ENCODE results near the gene CD164. TPM values are rescaled to one million over a fixed set of nuclear protein-coding genes. Genes with fewer than 3 reads are reported as not detected.
"Not testable (repeated sequence)": the region's sequence is repeated elsewhere in the genome, so short reads cannot be mapped to it uniquely, and the experiment has no call there.

Gene CD164
- total RNA-seq, 2 experiments from 2014 or later = 354 to 370 TPM

GRCh38 chr6:109372130-109372529 is 10.1 kb downstream of the CD164 start:
- Mint-ChIP-seq H3K27me3 (no peaks in the 10 kb centered on the region), H3K27ac (peak overlapping the region; percentile 61), H3K4me3 (no peak overlapping the region), H3K4me1 (peaks cover 63% of the 10 kb centered on the region), H3K36me3 (ENCODE audit: low read depth) (peaks cover 84% of the 10 kb centered on the region), H3K9me3 (no peaks in the 10 kb centered on the region)
- CTCF ChIA-PET = interaction anchor here (1.3 to 2.9 kb wide), 3 partner anchors 11 to 82 kb away, joined by 3 to 34 read pairs (median 4); partner anchors contain the start of gene CD164
- POLR2A ChIA-PET = interaction anchor here (0.6 to 5.9 kb wide), 5 partner anchors 11 to 277 kb away, joined by 3 to 132 read pairs (median 25); partner anchors contain the start of genes CD164, CEP57L1 and SESN1
- DNase-seq = no peak

DNA sequence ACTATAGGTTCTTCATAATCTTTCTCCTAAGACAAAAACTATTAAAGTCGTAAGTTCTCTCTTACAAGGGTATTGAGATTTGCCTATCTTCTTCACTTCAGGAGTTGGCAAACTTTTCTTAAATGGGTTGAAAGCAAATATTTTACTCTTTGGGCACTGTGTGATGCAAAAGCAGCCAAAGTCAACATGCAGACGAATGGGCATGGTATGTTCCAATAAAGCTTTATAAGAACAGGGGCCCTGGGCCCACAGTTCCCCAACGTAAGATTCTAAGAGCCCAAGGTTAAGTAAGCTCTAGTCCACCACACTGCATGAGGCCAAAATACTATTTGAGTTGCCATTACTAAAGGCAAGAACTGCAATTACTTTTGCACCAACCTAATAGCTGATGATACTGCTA is 11.5 kb downstream of the CD164 start:
- H3K27ac Mint-ChIP-seq = no peak overlapping the region

DNA sequence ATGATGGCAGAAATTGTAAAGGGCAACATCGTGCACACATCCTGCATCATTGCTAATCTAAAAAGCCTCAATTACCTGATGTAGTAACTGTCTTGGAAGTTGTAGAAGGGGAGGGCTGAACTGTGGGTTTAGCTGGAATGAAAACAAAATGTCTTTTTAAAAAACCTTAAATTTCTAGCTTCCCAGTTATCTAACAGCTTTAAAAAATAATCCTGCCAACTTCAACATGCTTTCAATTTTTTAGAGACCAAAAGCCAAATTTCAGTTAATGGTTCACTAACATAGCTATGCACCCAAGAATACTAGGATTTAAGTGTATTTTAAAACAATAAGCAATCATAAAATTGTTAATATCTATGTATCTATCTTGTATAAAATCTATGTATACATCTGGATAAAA is 11.9 kb downstream of the CD164 start:
- DNase-seq = no peak
- no peaks in the 10 kb centered on the region for H3K9me3 Mint-ChIP-seq
- peaks cover 80% of the 10 kb centered on the region for H3K36me3 Mint-ChIP-seq (ENCODE audit: low read depth)
- H3K4me3 Mint-ChIP-seq = no peak overlapping the region
- no peaks in the 10 kb centered on the region for H3K27me3 Mint-ChIP-seq
- H3K27ac Mint-ChIP-seq = no peak overlapping the region
- ChIA-PET CTCF (interaction anchor here (1.1 to 1.7 kb wide), 3 partner anchors 12 to 15 kb away, joined by 3 to 5 read pairs (median 4); partner anchors contain the start of gene CD164), POLR2A (interaction anchor here (0.6 to 5.9 kb wide), 11 partner anchors 9 to 447 kb away, joined by 3 to 132 read pairs (median 4); partner anchors contain the start of genes CD164, CEP57L1, MICAL1 and SESN1)
- peaks cover 53% of the 10 kb centered on the region for H3K4me1 Mint-ChIP-seq

More for the DNA sequence above, 11.5 kb downstream of the CD164 start:
- Mint-ChIP-seq H3K36me3 (ENCODE audit: low read depth) (peaks cover 83% of the 10 kb centered on the region), H3K9me3 (no peaks in the 10 kb centered on the region), H3K4me3 (no peak overlapping the region), H3K27me3 (no peaks in the 10 kb centered on the region), H3K4me1 (peaks cover 53% of the 10 kb centered on the region)
- POLR2A ChIA-PET = interaction anchor here (0.6 to 5.9 kb wide), 10 partner anchors 9 to 448 kb away, joined by 3 to 132 read pairs (median 4); partner anchors contain the start of genes CD164, CEP57L1, MICAL1 and SESN1
- no peak for DNase-seq
- CTCF ChIA-PET = interaction anchor here (0.8 to 1.7 kb wide), 3 partner anchors 11 to 15 kb away, joined by 3 to 5 read pairs (median 4); partner anchors contain the start of gene CD164

GRCh38 chr6:109369728-109370127 is 12.5 kb downstream of the CD164 start:
- DNase-seq = no peak
- CTCF ChIA-PET = interaction anchor here (1.2 kb wide), 1 partner anchor 13 kb away, joined by 3 read pairs; the partner anchor contains the start of gene CD164
- H3K27ac Mint-ChIP-seq = no peak overlapping the region
- no peak overlapping the region for H3K4me3 Mint-ChIP-seq
- H3K36me3 Mint-ChIP-seq (ENCODE audit: low read depth) = peaks cover 79% of the 10 kb centered on the region
- POLR2A ChIA-PET = interaction anchor here (1.1 to 5.9 kb wide), 5 partner anchors 10 to 447 kb away, joined by 3 to 132 read pairs (median 6); partner anchors contain the start of genes CD164, CEP57L1 and SESN1
- no peaks in the 10 kb centered on the region for H3K27me3 Mint-ChIP-seq
- H3K4me1 Mint-ChIP-seq = peaks cover 49% of the 10 kb centered on the region
- H3K9me3 Mint-ChIP-seq = no peaks in the 10 kb centered on the region

DNA sequence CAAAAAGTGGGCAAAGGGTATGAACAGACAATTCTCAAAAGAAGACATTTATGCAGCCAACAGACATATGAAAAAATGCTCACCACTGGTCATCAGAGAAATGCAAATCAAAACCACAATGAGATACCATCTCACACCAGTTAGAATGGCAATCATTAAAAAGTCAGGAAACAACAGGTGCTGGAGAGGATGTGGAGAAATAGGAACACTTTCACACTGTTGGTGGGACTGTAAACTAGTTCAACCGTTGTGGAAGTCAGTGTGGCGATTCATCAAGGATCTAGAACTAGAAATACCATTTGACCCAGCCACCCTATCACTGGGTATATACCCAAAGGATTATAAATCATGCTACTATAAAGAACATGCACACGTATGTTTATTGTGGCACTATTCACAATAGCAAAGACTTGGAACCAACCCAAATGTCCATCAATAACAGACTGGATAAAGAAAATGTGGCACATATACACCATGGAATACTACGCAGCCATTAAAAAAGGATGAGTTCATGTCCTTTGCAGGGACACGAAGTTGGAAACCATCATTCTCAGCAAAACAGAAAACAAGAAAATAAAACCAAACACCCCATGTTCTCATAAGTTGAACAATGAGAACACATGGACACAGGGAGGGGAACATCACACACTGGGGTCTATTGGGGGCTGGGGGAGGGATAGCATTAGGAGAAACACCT is 17.7 kb downstream of the CD164 start:
- H3K27ac Mint-ChIP-seq, H3K4me3 Mint-ChIP-seq, CTCF ChIA-PET, H3K9me3 Mint-ChIP-seq, DNase-seq, H3K27me3 Mint-ChIP-seq: not testable (repeated sequence)
- Mint-ChIP-seq H3K36me3 (ENCODE audit: low read depth) (peaks cover 83% of the 10 kb centered on the region), H3K4me1 (peaks cover 29% of the 10 kb centered on the region)
- POLR2A ChIA-PET = interaction anchor here (1.3 to 7.0 kb wide), 2 partner anchors 8 to 9 kb away, joined by 4 to 35 read pairs; no protein-coding TSS in a partner anchor

DNA sequence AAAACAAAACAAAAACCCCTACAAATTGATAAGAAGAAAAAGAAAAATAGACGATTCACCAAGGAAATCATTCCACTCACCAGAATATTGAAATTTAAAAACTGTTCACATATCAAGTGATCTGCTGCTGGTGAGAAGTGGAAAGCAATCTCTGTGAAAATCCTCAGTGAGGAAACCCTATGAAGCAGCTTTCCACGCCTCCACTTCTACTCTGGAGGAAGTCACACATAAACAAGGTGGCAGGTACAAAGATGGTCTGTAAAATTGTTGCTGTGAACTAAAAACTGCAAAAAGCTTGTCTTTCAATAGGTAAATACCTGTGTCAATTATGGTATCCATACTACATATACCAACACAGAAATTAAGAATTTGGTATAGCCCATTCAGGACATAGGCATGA is 18.5 kb downstream of the CD164 start:
- ChIA-PET POLR2A (interaction anchor here (0.6 to 7.0 kb wide), 3 partner anchors 9 to 126 kb away, joined by 3 to 35 read pairs (median 3); partner anchors contain the start of gene CD164), CTCF (interaction anchor here (1.4 to 1.9 kb wide), 2 partner anchors 19 to 20 kb away, joined by 5 read pairs; partner anchors contain the start of gene CD164)
- Mint-ChIP-seq H3K4me3 (no peak overlapping the region), H3K27ac (no peak overlapping the region), H3K36me3 (ENCODE audit: low read depth) (peaks cover 87% of the 10 kb centered on the region), H3K27me3 (no peaks in the 10 kb centered on the region), H3K4me1 (peaks cover 29% of the 10 kb centered on the region), H3K9me3 (peaks cover 9% of the 10 kb centered on the region)
- no peak for DNase-seq

- peaks cover 89% of the 10 kb centered on the region for H3K36me3 Mint-ChIP-seq (ENCODE audit: low read depth)
Observed at GRCh38 chr6:109362102-109362884, 20.0 kb downstream of the CD164 start.

GRCh38 chr6:109360791-109361190 is 21.5 kb downstream of the CD164 start:
- H3K36me3 Mint-ChIP-seq (ENCODE audit: low read depth) = peaks cover 90% of the 10 kb centered on the region
- CTCF ChIA-PET = interaction anchor here (0.6 kb wide), 2 partner anchors 126 to 164 kb away, joined by 3 read pairs; no protein-coding TSS in a partner anchor

More at GRCh38 chr6:109362102-109362884, 20.0 kb downstream of the CD164 start:
- Mint-ChIP-seq H3K27ac (no peak overlapping the region), H3K9me3 (peaks cover 12% of the 10 kb centered on the region), H3K4me1 (peaks cover 29% of the 10 kb centered on the region), H3K27me3 (no peaks in the 10 kb centered on the region), H3K4me3 (no peak overlapping the region)
- ChIA-PET POLR2A (interaction anchor here (0.6 to 7.0 kb wide), 5 partner anchors 8 to 112 kb away, joined by 3 to 35 read pairs (median 3); partner anchors contain the start of gene CD164), CTCF (interaction anchor here (1.4 to 1.9 kb wide), 2 partner anchors 20 to 22 kb away, joined by 5 read pairs; partner anchors contain the start of gene CD164)
- DNase-seq = no peak

DNA sequence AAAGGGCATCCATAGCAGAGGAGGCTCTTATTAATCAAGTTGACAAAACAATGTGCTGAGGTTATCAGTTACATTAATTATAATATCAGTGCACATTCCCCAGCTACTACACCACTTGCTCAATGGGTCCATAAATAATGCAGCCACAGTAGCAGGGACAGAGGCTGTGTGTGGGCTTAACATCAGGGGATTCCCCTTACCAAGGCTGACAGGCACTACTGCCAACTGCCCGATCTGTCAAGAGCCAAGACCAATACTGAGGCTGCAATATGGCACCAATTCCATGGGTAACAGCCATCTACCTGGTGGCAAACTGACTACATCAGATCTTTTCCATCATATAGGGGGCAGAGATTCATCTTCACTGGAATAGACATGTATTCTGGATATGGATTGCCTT is 22.0 kb downstream of the CD164 start:
- no peaks in the 10 kb centered on the region for H3K27me3 Mint-ChIP-seq
- ChIA-PET CTCF (interaction anchor here (0.6 kb wide), 1 partner anchor 164 kb away, joined by 3 read pairs; no protein-coding TSS in a partner anchor), POLR2A (interaction anchor here (7.0 kb wide), 1 partner anchor 12 kb away, joined by 35 read pairs; no protein-coding TSS in a partner anchor)
- no peak overlapping the region for H3K27ac Mint-ChIP-seq
- H3K4me1 Mint-ChIP-seq = peaks cover 25% of the 10 kb centered on the region
- DNase-seq = no peak
- H3K9me3 Mint-ChIP-seq = peaks cover 17% of the 10 kb centered on the region
- peaks cover 96% of the 10 kb centered on the region for H3K36me3 Mint-ChIP-seq (ENCODE audit: low read depth)
- no peak overlapping the region for H3K4me3 Mint-ChIP-seq

More at GRCh38 chr6:109360791-109361190, 21.5 kb downstream of the CD164 start:
- POLR2A ChIA-PET = interaction anchor here (7.0 kb wide), 1 partner anchor 12 kb away, joined by 35 read pairs; no protein-coding TSS in a partner anchor
- H3K27me3 Mint-ChIP-seq = no peaks in the 10 kb centered on the region
- peaks cover 25% of the 10 kb centered on the region for H3K4me1 Mint-ChIP-seq
- no peak for DNase-seq
- no peak overlapping the region for H3K27ac Mint-ChIP-seq
- no peak overlapping the region for H3K4me3 Mint-ChIP-seq
- peaks cover 17% of the 10 kb centered on the region for H3K9me3 Mint-ChIP-seq

DNA sequence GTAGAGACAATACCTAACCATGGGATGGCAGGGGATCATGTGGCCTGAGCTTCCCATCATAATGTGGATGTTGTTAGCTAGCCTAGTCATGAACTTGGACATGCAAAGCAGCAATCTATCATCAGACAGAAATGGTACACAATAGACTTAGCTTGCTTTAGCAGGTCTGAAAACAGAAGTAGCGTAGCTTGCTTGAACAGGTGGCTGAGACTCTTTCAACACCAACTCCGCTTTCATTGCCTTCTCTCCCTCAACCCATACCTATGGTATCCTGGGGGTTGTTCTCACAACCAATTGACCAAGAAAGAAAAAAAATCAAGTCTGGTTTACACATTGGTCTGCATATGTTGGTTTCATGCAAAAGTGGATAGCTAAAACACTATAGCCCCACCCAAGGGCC is 23.0 kb downstream of the CD164 start:
- no peak overlapping the region for H3K4me3 Mint-ChIP-seq
- peaks cover 92% of the 10 kb centered on the region for H3K36me3 Mint-ChIP-seq (ENCODE audit: low read depth)
- no peak for DNase-seq
- no peak overlapping the region for H3K27ac Mint-ChIP-seq
- no peaks in the 10 kb centered on the region for H3K27me3 Mint-ChIP-seq
- H3K9me3 Mint-ChIP-seq = peaks cover 17% of the 10 kb centered on the region
- peaks cover 20% of the 10 kb centered on the region for H3K4me1 Mint-ChIP-seq
- CTCF ChIA-PET = interaction anchor here (0.6 kb wide), 1 partner anchor 103 kb away, joined by 3 read pairs; no protein-coding TSS in a partner anchor
- POLR2A ChIA-PET = interaction anchor here (1.1 to 7.0 kb wide), 2 partner anchors 8 to 13 kb away, joined by 3 to 35 read pairs; no protein-coding TSS in a partner anchor

DNA sequence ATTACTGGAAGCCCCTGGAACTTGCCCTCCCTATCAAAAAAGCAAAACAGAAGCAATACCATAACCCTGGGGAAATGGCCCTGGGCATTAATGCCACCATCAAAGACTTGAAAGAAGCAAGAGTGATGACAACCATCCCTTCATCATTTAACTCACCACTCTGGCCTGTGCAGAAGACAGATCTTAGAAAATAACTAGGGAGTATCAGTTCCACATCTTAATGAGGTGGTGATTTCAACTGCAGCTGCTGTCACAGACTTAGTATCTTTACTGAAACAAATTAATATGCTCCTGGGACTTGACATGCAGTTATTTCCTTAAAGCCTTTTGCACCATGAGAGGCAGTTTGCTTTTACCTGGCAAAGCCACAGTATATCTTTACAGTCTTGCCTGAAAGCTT is 24.1 kb downstream of the CD164 start:
- no peak overlapping the region for H3K4me3 Mint-ChIP-seq
- no peak for DNase-seq
- CTCF ChIA-PET = interaction anchor here (1.4 kb wide), 1 partner anchor 25 kb away, joined by 3 read pairs; no protein-coding TSS in a partner anchor
- no peaks in the 10 kb centered on the region for H3K27me3 Mint-ChIP-seq
- no peak overlapping the region for H3K27ac Mint-ChIP-seq
- peaks cover 14% of the 10 kb centered on the region for H3K9me3 Mint-ChIP-seq
- H3K4me1 Mint-ChIP-seq = peaks cover 12% of the 10 kb centered on the region
- peaks cover 88% of the 10 kb centered on the region for H3K36me3 Mint-ChIP-seq (ENCODE audit: low read depth)
- POLR2A ChIA-PET = interaction anchor here (1.1 to 7.0 kb wide), 3 partner anchors 10 to 25 kb away, joined by 3 to 35 read pairs (median 5); no protein-coding TSS in a partner anchor

- Mint-ChIP-seq H3K36me3 (ENCODE audit: low read depth) (peaks cover 85% of the 10 kb centered on the region), H3K4me1 (peaks cover 15% of the 10 kb centered on the region), H3K27me3 (no peaks in the 10 kb centered on the region), H3K9me3 (peaks cover 8% of the 10 kb centered on the region), H3K27ac (no peak overlapping the region), H3K4me3 (no peak overlapping the region)
- CTCF ChIA-PET = no interaction called here
- no peak for DNase-seq
- POLR2A ChIA-PET = interaction anchor here (2.1 to 2.2 kb wide), 2 partner anchors 15 to 27 kb away, joined by 5 read pairs; no protein-coding TSS in a partner anchor
Observed at GRCh38 chr6:109356237-109356636, 26.0 kb downstream of the CD164 start.

Data from activated CD4-positive, alpha-beta memory T cell treated with anti-CD3 and anti-CD28 coated beads, Interleukin-2, amount 10 ng/mL, durations not matched to agents 7 days and 5 days (primary cell).